Gastroesophageal sphincter (tissue), 3 donors: ENCODE results near the gene CDC42BPA.

Experiments
- POLR2A ChIP-seq, 2 donors: fragments of 450-650 bp; IDR thresholded peaks; one replicate each; pipeline ENCODE4 v1.6.1; 2017; ENCODE audit warnings: antibody characterized with exemption in 2 of 2, mild to moderate bottlenecking in 2 of 2, moderate library complexity in 1 of 2
- POLR2AphosphoS5 ChIP-seq: sonication (generic); formaldehyde crosslinking; IDR thresholded peaks from one replicate; pipeline ENCODE4 v1.6.1; 2017; ENCODE audit warnings: antibody characterized with exemption
- TF ChIP-seq, protein P1 (sequence below), 4 experiments: fragments of 200-600 bp in 2 of 4; fragments of 450-650 bp in 2 of 4; sonication (generic) in 1 of 4; IDR thresholded peaks; one replicate each; pipeline ENCODE4 v1.5.1; 2017 to 2019; ENCODE audit warnings: antibody characterized with exemption in 4 of 4, mild to moderate bottlenecking in 2 of 4, moderate library complexity in 2 of 4

DNA sequence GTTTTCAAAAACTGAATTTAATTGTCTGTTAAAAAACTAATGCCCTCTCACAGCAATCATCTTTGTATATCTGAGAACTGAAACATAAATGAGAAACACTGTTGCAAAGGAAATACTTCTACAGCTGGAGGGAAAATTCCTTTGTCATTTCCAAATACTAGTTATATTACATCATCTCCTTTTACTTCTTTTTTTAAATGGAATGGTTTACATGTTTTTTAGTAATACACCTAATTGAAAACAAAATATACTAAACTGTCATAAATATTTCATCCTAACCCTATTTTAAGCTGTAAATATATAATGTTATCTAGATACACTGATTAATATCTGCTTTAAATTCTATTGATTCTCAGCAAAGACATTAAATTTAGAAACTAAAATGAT is 19.1 kb downstream of the CDC42BPA start:
- TF ChIP-seq, protein P1, sequence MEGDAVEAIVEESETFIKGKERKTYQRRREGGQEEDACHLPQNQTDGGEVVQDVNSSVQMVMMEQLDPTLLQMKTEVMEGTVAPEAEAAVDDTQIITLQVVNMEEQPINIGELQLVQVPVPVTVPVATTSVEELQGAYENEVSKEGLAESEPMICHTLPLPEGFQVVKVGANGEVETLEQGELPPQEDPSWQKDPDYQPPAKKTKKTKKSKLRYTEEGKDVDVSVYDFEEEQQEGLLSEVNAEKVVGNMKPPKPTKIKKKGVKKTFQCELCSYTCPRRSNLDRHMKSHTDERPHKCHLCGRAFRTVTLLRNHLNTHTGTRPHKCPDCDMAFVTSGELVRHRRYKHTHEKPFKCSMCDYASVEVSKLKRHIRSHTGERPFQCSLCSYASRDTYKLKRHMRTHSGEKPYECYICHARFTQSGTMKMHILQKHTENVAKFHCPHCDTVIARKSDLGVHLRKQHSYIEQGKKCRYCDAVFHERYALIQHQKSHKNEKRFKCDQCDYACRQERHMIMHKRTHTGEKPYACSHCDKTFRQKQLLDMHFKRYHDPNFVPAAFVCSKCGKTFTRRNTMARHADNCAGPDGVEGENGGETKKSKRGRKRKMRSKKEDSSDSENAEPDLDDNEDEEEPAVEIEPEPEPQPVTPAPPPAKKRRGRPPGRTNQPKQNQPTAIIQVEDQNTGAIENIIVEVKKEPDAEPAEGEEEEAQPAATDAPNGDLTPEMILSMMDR (IDR thresholded peaks at IDR 0.05) = no peak
- TF ChIP-seq POLR2A (IDR thresholded peaks at IDR 0.05) = no peak
- TF ChIP-seq POLR2AphosphoS5 = no peak
